Fibroblast of pulmonary artery (primary cell): Measurements from ENCODE around the gene SEC16B.

ENCODE experiments used
- DNase-seq: peaks from one replicate; pipeline ENCODE4 v3.0.0-alpha.2; 2010; ENCODE audit warnings: low read depth
- H3K4me3 ChIP-seq: replicated peaks from 2 replicates; pipeline ENCODE4 v1.5.1; 2011; ENCODE audit warnings: low read depth, mild to moderate bottlenecking, control low read depth, low read length, moderate library complexity
- TF ChIP-seq, protein P1 (sequence below): IDR thresholded peaks from 2 replicates; pipeline ENCODE4 v1.5.1; 2011; ENCODE audit warnings: mild to moderate bottlenecking, control low read depth, low read length, inconsistent platforms; ENCODE audit errors: missing control alignments

Gene SEC16B

DNA sequence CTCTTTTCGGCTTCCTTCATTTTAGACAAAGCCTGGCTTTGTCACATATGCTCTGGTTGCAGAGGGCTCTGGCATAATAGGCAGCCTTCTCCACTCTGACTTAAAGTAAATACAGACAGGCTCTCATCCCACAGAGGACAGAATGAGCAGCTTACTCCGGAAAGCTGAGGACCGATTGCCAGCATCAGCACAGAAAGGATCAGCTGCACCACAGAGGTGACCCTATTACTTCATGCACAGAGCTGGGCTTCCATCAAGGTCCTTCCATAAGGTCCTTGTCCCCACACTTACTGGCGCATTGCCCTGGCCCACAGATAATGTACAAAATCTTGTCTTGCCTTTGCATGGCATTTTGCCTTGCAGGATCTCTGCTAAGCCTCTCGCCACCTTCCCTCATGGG, 67.6 kb downstream of the SEC16B start:
- DNase-seq = no peak
- TF ChIP-seq, protein P1, sequence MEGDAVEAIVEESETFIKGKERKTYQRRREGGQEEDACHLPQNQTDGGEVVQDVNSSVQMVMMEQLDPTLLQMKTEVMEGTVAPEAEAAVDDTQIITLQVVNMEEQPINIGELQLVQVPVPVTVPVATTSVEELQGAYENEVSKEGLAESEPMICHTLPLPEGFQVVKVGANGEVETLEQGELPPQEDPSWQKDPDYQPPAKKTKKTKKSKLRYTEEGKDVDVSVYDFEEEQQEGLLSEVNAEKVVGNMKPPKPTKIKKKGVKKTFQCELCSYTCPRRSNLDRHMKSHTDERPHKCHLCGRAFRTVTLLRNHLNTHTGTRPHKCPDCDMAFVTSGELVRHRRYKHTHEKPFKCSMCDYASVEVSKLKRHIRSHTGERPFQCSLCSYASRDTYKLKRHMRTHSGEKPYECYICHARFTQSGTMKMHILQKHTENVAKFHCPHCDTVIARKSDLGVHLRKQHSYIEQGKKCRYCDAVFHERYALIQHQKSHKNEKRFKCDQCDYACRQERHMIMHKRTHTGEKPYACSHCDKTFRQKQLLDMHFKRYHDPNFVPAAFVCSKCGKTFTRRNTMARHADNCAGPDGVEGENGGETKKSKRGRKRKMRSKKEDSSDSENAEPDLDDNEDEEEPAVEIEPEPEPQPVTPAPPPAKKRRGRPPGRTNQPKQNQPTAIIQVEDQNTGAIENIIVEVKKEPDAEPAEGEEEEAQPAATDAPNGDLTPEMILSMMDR = no peak
- H3K4me3 ChIP-seq = no peak overlapping the region

- no peak for DNase-seq
- TF ChIP-seq, protein P1 = no peak
- H3K4me3 ChIP-seq = no peak overlapping the region
Measured at GRCh38 chr1:177897998-177898654, 71.7 kb downstream of the SEC16B start.

- DNase-seq = no peak
- no peak overlapping the region for H3K4me3 ChIP-seq
- TF ChIP-seq, protein P1 = no peak
Measured at GRCh38 chr1:177897281-177897997, 72.4 kb downstream of the SEC16B start.
